Mesodermal cell (in vitro differentiated cells): ENCODE results near the gene SMAD6.

Experiments used
- H3K27ac ChIP-seq: 2 replicates; pipeline ENCODE4 v1.7.0; 2013; ENCODE audit warnings: mild to moderate bottlenecking, low read depth, low read length, moderate library complexity; ENCODE audit not compliant: severe bottlenecking
- H3K36me3 ChIP-seq: 2 replicates; pipeline ENCODE4 v1.7.1; 2013; ENCODE audit warnings: mild to moderate bottlenecking, low read length, moderate library complexity; ENCODE audit not compliant: control insufficient read depth, insufficient read depth
- H3K4me1 ChIP-seq: one replicate; pipeline ENCODE4 v1.7.1; 2013; ENCODE audit warnings: mild to moderate bottlenecking, low read length; ENCODE audit not compliant: insufficient read depth, control insufficient read depth, poor library complexity, severe bottlenecking
- H3K4me3 ChIP-seq: 2 replicates; pipeline ENCODE4 v1.7.0; 2013; ENCODE audit warnings: low read length, control low read depth, mild to moderate bottlenecking; ENCODE audit not compliant: insufficient read depth, poor library complexity, severe bottlenecking; ENCODE audit errors: extremely low read depth
- H3K9me3 ChIP-seq: 2 replicates; pipeline ENCODE4 v1.7.1; 2013; ENCODE audit warnings: mild to moderate bottlenecking, low read length, moderate library complexity; ENCODE audit not compliant: control insufficient read depth
- WGBS, 2 experiments: methylation state at CpG; one replicate each; pipeline ENCODE4 v1.1.5; 2013; ENCODE audit warnings: missing lambda C conversion rate in 2 of 2; ENCODE audit not compliant: insufficient coverage in 2 of 2; 5-methylcytosine and 5-hydroxymethylcytosine counted together

Gene SMAD6

GRCh38 chr15:66743204-66743603, 41.2 kb downstream of the SMAD6 start:
- WGBS, 2 experiments = no CpG with 5 or more reads among the region's 5 CpGs
- Histone ChIP-seq H3K9me3 (no peaks in the 10 kb centered on the region), H3K4me1 (peaks cover 54% of the 10 kb centered on the region), H3K27ac (no peak overlapping the region), H3K4me3 (no peak overlapping the region), H3K36me3 (peaks cover 98% of the 10 kb centered on the region)

- peak overlapping the region; percentile 49 for H3K27ac ChIP-seq
- H3K36me3 ChIP-seq = peaks cover 98% of the 10 kb centered on the region
- H3K4me1 ChIP-seq = peaks cover 55% of the 10 kb centered on the region
- no peaks in the 10 kb centered on the region for H3K9me3 ChIP-seq
- 86 to 90% methylated on average over 10 to 12 of the region's 15 CpGs for WGBS, 2 experiments
- no peak overlapping the region for H3K4me3 ChIP-seq
These were observed 41.9 kb downstream of the SMAD6 start for GRCh38 chr15:66743703-66744536.

GRCh38 chr15:66744610-66745279, 42.7 kb downstream of the SMAD6 start:
- Histone ChIP-seq H3K27ac (peak overlapping the region; percentile 58), H3K9me3 (no peaks in the 10 kb centered on the region), H3K4me3 (no peak overlapping the region), H3K4me1 (peaks cover 61% of the 10 kb centered on the region), H3K36me3 (peaks cover 98% of the 10 kb centered on the region)
- 81 to 83% methylated on average over 3 to 4 of the region's 4 CpGs for WGBS, 2 experiments

- peak overlapping the region; percentile 58 for H3K27ac ChIP-seq
- WGBS, 2 experiments = 96 to 98% methylated on average over 5 to 7 of the region's 9 CpGs
- peaks cover 69% of the 10 kb centered on the region for H3K4me1 ChIP-seq
These were observed 43.6 kb downstream of the SMAD6 start for GRCh38 chr15:66745530-66746230.

GRCh38 chr15:66746231-66746605, 44.2 kb downstream of the SMAD6 start:
- Histone ChIP-seq H3K27ac (peak overlapping the region; percentile 30), H3K9me3 (no peaks in the 10 kb centered on the region), H3K4me3 (no peak overlapping the region), H3K4me1 (peaks cover 70% of the 10 kb centered on the region), H3K36me3 (peaks cover 98% of the 10 kb centered on the region)
- 90 to 100% methylated on average over 1 to 2 of the region's 5 CpGs for WGBS, 2 experiments

More at GRCh38 chr15:66745530-66746230, 43.6 kb downstream of the SMAD6 start:
- Histone ChIP-seq H3K4me3 (no peak overlapping the region), H3K9me3 (no peaks in the 10 kb centered on the region), H3K36me3 (peaks cover 98% of the 10 kb centered on the region)

GRCh38 chr15:66747223-66747622, 45.2 kb downstream of the SMAD6 start:
- no peaks in the 10 kb centered on the region for H3K9me3 ChIP-seq
- H3K4me3 ChIP-seq = no peak overlapping the region
- H3K27ac ChIP-seq = peak overlapping the region; percentile 49
- WGBS, 2 experiments = 85 to 91% methylated on average over 6 to 7 of the region's 8 CpGs
- H3K36me3 ChIP-seq = peaks cover 99% of the 10 kb centered on the region
- peaks cover 71% of the 10 kb centered on the region for H3K4me1 ChIP-seq

GRCh38 chr15:66747886-66748707, 46.1 kb downstream of the SMAD6 start:
- Histone ChIP-seq H3K36me3 (peaks cover 99% of the 10 kb centered on the region), H3K4me3 (no peak overlapping the region), H3K4me1 (peaks cover 64% of the 10 kb centered on the region), H3K27ac (peak overlapping the region; percentile 49), H3K9me3 (no peaks in the 10 kb centered on the region)
- WGBS, 2 experiments = 48 to 75% methylated on average over 4 to 8 of the region's 10 CpGs

- Histone ChIP-seq H3K36me3 (peaks cover 99% of the 10 kb centered on the region), H3K27ac (peak overlapping the region; percentile 11), H3K9me3 (no peaks in the 10 kb centered on the region), H3K4me3 (no peak overlapping the region), H3K4me1 (peaks cover 63% of the 10 kb centered on the region)
- WGBS, 2 experiments = 50 to 83% methylated on average over 1 to 2 of the region's 3 CpGs
These were observed 46.6 kb downstream of the SMAD6 start for GRCh38 chr15:66748708-66749035.

- peaks cover 51% of the 10 kb centered on the region for H3K4me1 ChIP-seq
- peaks cover 99% of the 10 kb centered on the region for H3K36me3 ChIP-seq
- peaks cover 7% of the 10 kb centered on the region for H3K9me3 ChIP-seq
- no peak overlapping the region for H3K4me3 ChIP-seq
- 91 to 95% methylated on average over 6 to 7 of the region's 8 CpGs for WGBS, 2 experiments
- peak overlapping the region; percentile 64 for H3K27ac ChIP-seq
These were observed 48.0 kb downstream of the SMAD6 start for GRCh38 chr15:66749841-66750575.
